ENCODE data around the gene BTAF1.

BTAF1 gene

DNA sequence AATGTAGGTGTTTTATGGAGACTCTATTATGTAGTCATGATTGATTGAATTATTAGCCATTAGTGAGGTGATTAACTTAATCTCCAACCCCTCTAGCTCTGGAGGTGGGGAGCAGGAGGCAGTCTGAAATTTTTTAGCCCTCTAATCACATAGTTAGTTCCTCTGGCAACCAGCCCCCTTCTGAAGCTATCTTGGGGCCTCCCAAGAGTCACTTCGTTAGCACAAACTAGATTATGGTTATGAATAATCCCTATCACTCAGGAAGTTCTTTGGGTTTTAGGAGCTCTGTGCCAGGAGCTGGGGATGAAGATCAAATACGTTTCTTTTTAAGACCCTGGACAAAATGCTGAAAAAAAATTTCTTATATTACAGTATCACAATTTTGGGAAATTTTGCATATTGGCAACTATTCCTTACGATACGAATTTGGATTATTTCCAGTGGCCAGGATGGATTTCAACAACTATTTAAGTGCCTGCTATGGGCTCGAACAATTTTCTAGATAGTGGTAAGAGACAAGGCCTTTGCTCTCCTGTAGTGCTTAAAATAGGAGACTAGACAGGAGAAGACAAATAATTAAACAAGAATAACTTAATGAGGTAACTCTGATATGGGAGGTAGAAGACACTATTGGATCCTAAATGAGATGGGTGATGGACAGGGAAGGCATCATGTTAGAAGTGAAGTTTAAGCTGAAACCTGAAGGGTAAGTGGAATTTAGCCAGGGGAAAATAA lies 52.9 kb downstream of the BTAF1 start:
- Histone ChIP-seq H3K9me2 (ENCODE audit: low read depth, low read length) (no peaks in the 10 kb centered on the region), H3K9me3 (ENCODE audit: low read length) (no peaks in the 10 kb centered on the region), H2AFZ (ENCODE audit: low read length) (no peak overlapping the region), H4K20me1 (ENCODE audit: insufficient read depth, low read length) (no peaks in the 10 kb centered on the region), H3K27ac (ENCODE audit: low read depth, low read length, poor library complexity, severe bottlenecking) (no peak overlapping the region), H3K4me2 (ENCODE audit: low read length) (no peak overlapping the region), H3K36me3 (ENCODE audit: insufficient read depth, low read length) (peaks cover 6% of the 10 kb centered on the region), H3K79me2 (ENCODE audit: insufficient read depth, low read length) (no peaks in the 10 kb centered on the region), H3K27me3 (ENCODE audit: insufficient read depth, low read length) (no peaks in the 10 kb centered on the region), H3K4me1 (ENCODE audit: insufficient read depth, low read length, severe bottlenecking) (no peaks in the 10 kb centered on the region), H3K4me3 (ENCODE audit: low read depth, low read length, poor library complexity, severe bottlenecking) (no peak overlapping the region), H3K9ac (ENCODE audit: low read length) (no peak overlapping the region), H3F3A (ENCODE audit: insufficient read depth, low read length) (no peaks in the 10 kb centered on the region)
- no peak for TF ChIP-seq CTCF (IDR thresholded peaks at IDR 0.05; ENCODE audit: low read length)
- TF ChIP-seq EZH2 (IDR thresholded peaks at IDR 0.05; ENCODE audit: borderline replicate concordance, low read length) = no peak

GRCh38 chr10:91977491-91977890 lies 53.9 kb downstream of the BTAF1 start:
- Histone ChIP-seq H3K36me3 (ENCODE audit: insufficient read depth, low read length) (peaks cover 16% of the 10 kb centered on the region), H4K20me1 (ENCODE audit: insufficient read depth, low read length) (no peaks in the 10 kb centered on the region), H3K79me2 (ENCODE audit: insufficient read depth, low read length) (no peaks in the 10 kb centered on the region), H3F3A (ENCODE audit: insufficient read depth, low read length) (no peaks in the 10 kb centered on the region), H3K4me3 (ENCODE audit: low read depth, low read length, poor library complexity, severe bottlenecking) (no peak overlapping the region), H3K4me1 (ENCODE audit: insufficient read depth, low read length, severe bottlenecking) (no peaks in the 10 kb centered on the region), H3K27ac (ENCODE audit: low read depth, low read length, poor library complexity, severe bottlenecking) (no peak overlapping the region), H3K4me2 (ENCODE audit: low read length) (no peak overlapping the region), H3K9me2 (ENCODE audit: low read depth, low read length) (no peaks in the 10 kb centered on the region), H3K9ac (ENCODE audit: low read length) (no peak overlapping the region), H3K27me3 (ENCODE audit: insufficient read depth, low read length) (no peaks in the 10 kb centered on the region), H3K9me3 (ENCODE audit: low read length) (no peaks in the 10 kb centered on the region), H2AFZ (ENCODE audit: low read length) (no peak overlapping the region)
- TF ChIP-seq CTCF (IDR thresholded peaks at IDR 0.05; ENCODE audit: low read length) (no peak), EZH2 (IDR thresholded peaks at IDR 0.05; ENCODE audit: borderline replicate concordance, low read length) (no peak)

- Histone ChIP-seq H3K4me3 (ENCODE audit: low read depth, low read length, poor library complexity, severe bottlenecking) (no peak overlapping the region), H2AFZ (ENCODE audit: low read length) (no peak overlapping the region), H3K4me2 (ENCODE audit: low read length) (no peak overlapping the region), H3K9me2 (ENCODE audit: low read depth, low read length) (no peaks in the 10 kb centered on the region), H3K79me2 (ENCODE audit: insufficient read depth, low read length) (no peaks in the 10 kb centered on the region), H3K27ac (ENCODE audit: low read depth, low read length, poor library complexity, severe bottlenecking) (no peak overlapping the region), H3K36me3 (ENCODE audit: insufficient read depth, low read length) (peaks cover 27% of the 10 kb centered on the region), H4K20me1 (ENCODE audit: insufficient read depth, low read length) (no peaks in the 10 kb centered on the region), H3K9ac (ENCODE audit: low read length) (no peak overlapping the region), H3K9me3 (ENCODE audit: low read length) (no peaks in the 10 kb centered on the region), H3F3A (ENCODE audit: insufficient read depth, low read length) (no peaks in the 10 kb centered on the region), H3K4me1 (ENCODE audit: insufficient read depth, low read length, severe bottlenecking) (no peaks in the 10 kb centered on the region), H3K27me3 (ENCODE audit: insufficient read depth, low read length) (no peaks in the 10 kb centered on the region)
- TF ChIP-seq CTCF (IDR thresholded peaks at IDR 0.05; ENCODE audit: low read length) = no peak
- no peak for TF ChIP-seq EZH2 (IDR thresholded peaks at IDR 0.05; ENCODE audit: borderline replicate concordance, low read length)
Observed at GRCh38 chr10:91978585-91978984, 55.0 kb downstream of the BTAF1 start.

Measured in OCI-LY1 (cell line).